IPS DF 6.9 (cell line): ENCODE data around the gene FBXO48.
A peak's percentile ranks its signal among the peaks of the same experiment; 100 is the strongest.
"Not testable (repeated sequence)": the region's sequence is repeated elsewhere in the genome, so short reads cannot be mapped to it uniquely, and the experiment has no call there.

Source experiments
- DNase-seq: peaks from one replicate; pipeline ENCODE4 v3.0.0-alpha.2; 2013; ENCODE audit warnings: low read depth, low spot score
- H3K27ac ChIP-seq: one replicate; pipeline ENCODE4 v1.5.1; 2013; ENCODE audit warnings: low read length, control low read depth
- H3K27me3 ChIP-seq: 2 replicates; pipeline ENCODE4 v1.6.1; 2013; ENCODE audit warnings: mild to moderate bottlenecking, low read length; ENCODE audit not compliant: control insufficient read depth, insufficient read depth
- H3K36me3 ChIP-seq: 2 replicates; pipeline ENCODE4 v1.6.1; 2013; ENCODE audit warnings: low read length; ENCODE audit not compliant: control insufficient read depth, insufficient read depth
- H3K4me1 ChIP-seq: 2 replicates; pipeline ENCODE4 v1.6.1; 2013; ENCODE audit warnings: low read length; ENCODE audit not compliant: control insufficient read depth, insufficient read depth
- H3K4me3 ChIP-seq: 2 replicates; pipeline ENCODE4 v1.5.1; 2013; ENCODE audit warnings: mild to moderate bottlenecking, low read length
- H3K9me3 ChIP-seq: 2 replicates; pipeline ENCODE4 v1.6.1; 2013; ENCODE audit warnings: low read length, inconsistent platforms; ENCODE audit not compliant: control insufficient read depth, insufficient read depth
- WGBS: extraction: QIAGEN DNeasy Blood & Tissue Kit; methylation state at CpG from one replicate; pipeline ENCODE4 v1.1.7; 2013; ENCODE audit warnings: mixed read lengths, missing lambda C conversion rate; ENCODE audit not compliant: insufficient read length, insufficient coverage; 5-methylcytosine and 5-hydroxymethylcytosine counted together

The FBXO48 gene

DNA sequence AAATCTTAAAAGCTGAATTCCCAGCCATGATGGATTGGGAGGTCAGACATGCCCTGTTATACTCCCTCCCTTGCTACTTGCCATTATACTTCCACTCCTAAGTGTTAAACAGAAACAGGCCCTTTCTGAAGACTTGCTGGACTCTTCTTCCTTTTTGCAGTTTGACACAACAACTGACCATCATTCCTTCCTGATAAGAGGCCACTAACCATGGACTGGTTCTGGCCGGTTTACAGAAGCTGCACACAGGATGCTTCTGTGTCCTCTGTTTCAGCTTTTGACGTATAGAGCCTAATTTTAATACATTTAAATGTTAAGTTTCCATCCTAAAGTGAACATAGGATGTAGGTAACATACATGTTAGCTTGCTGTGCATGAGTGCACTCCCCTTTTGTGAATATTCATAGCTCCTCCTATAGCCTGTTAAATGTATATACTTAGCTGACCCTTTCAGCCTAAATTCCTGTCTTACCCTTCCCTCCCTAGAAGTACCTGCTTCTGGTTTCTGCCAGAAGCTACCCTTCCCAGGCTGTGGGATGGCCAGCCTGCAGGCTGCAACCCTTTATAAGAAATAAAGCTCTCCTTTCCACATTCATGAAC, 13.2 kb downstream of the FBXO48 start:
- Histone ChIP-seq H3K36me3 (no peaks in the 10 kb centered on the region), H3K27ac (no peak overlapping the region), H3K4me3 (no peak overlapping the region), H3K9me3 (no peaks in the 10 kb centered on the region), H3K4me1 (no peaks in the 10 kb centered on the region), H3K27me3 (no peaks in the 10 kb centered on the region)
- no peak for DNase-seq
- no CpG with 5 or more reads among the region's 2 CpGs for WGBS

DNA sequence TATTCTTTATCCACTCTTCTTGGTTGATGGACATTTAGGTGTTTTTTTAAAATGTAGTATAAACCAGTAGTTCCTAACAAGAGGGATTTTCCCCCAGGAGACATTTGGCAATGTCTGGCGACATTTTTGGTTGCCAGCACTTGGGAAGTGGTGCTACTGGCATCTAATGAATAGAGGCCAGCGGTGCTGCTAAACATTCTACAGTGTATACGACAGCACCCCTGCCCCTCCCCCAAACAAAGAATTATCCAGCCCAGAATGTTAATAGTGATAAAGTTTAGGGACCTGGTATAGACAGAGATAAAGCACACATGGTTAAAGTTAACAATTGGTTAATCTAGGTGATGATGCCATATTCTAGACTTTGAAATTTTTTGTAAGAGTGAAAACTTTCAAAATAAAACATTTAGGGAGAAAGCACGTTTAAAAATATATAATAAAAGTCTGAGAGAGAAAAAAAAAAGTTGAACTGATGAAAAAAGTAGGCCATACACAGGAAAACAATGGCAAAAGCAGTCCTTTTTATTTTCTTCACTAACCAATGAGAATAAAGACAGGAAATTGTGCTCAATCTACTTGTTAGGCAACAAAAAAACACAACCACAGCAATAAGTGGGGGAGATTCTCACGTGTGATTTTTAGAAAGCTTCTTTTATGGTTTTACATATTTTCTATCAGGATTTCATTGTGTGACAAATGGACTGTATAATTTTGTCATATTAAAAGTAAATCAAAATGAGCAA, 14.8 kb downstream of the FBXO48 start:
- WGBS: no CpG with 5 or more reads among the region's 5 CpGs
- no peak overlapping the region for H3K27ac ChIP-seq
- H3K4me3 ChIP-seq: no peak overlapping the region
- no peaks in the 10 kb centered on the region for H3K9me3 ChIP-seq
- H3K36me3 ChIP-seq: no peaks in the 10 kb centered on the region; the same call in 1 of the 2 replicates
- H3K4me1 ChIP-seq: no peaks in the 10 kb centered on the region
- DNase-seq: no peak
- no peaks in the 10 kb centered on the region for H3K27me3 ChIP-seq

DNA sequence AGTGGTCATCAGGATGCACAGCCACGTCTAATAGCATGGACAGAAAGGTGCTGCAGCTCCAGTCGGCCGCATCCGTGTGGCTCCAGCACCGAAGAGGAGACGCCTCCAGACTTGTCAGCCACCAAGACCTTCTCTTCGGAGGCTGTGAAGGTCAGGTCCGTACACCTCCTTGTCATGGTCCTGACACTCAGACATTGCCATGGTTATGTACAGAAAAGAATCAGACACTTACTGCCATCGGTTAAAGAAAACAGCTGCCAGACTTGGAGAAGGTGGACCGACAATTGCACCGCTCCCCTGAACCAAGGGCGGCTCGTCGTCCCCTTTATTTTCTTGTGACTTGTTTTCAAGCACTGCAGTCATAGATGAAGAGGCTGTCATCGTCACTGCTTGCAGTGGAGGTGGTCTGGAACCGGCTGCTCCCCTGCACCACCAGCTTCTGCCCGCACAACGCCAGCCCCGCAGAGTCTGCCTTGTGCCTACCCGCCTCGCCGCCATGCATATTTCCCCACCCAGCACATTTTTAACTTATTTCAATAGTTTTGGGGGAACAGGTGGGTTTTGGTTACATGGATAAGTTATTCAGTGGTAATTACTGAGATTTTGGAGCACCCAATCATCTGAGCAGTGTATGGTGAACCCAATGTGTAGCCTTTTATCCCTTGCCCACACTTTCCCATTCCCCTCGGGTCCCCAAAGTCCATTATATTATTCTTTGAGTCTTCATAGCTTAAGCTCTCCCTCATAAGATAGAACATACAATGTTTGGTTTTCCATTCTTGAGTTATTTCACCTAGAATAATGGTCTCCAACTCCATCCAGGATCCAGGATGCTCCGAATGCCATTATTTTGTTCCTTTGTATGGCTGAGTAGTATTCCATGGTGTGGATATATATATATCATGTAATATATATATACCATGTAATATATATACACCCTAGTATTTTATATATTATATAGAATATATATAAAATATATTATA, 18.1 kb downstream of the FBXO48 start:
- Histone ChIP-seq H3K4me1 (no peaks in the 10 kb centered on the region), H3K36me3 (no peaks in the 10 kb centered on the region; the same call in 1 of the 2 replicates), H3K27ac (no peak overlapping the region), H3K27me3 (no peaks in the 10 kb centered on the region), H3K9me3 (no peaks in the 10 kb centered on the region), H3K4me3 (no peak overlapping the region)
- DNase-seq: no peak
- WGBS: no CpG with 5 or more reads among the region's 24 CpGs

DNA sequence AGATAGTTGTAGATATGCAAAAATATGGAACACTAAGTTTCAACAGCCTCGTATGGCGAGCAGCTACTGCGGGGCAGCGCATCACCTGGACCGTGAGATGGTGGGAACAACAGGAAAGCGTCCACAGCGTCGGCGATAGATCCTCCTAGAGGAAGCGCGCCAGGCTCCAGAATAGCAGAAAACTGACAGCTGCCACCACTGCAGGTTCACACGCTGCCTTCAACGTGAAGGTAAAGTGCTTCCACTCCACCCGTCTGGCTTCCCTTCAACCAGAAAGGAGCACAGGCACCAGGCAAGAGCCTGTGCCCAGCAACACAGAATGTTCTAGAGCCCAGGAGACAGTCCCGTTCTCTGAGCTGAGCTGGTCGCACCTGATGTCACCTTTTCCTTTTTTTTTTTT, 20.0 kb downstream of the FBXO48 start:
- Histone ChIP-seq H3K4me3 (no peak overlapping the region), H3K27ac (no peak overlapping the region), H3K36me3 (no peaks in the 10 kb centered on the region; the same call in 1 of the 2 replicates), H3K9me3 (no peaks in the 10 kb centered on the region), H3K4me1 (no peaks in the 10 kb centered on the region), H3K27me3 (no peaks in the 10 kb centered on the region)
- WGBS: no CpG with 5 or more reads among the region's 16 CpGs
- DNase-seq: no peak

DNA sequence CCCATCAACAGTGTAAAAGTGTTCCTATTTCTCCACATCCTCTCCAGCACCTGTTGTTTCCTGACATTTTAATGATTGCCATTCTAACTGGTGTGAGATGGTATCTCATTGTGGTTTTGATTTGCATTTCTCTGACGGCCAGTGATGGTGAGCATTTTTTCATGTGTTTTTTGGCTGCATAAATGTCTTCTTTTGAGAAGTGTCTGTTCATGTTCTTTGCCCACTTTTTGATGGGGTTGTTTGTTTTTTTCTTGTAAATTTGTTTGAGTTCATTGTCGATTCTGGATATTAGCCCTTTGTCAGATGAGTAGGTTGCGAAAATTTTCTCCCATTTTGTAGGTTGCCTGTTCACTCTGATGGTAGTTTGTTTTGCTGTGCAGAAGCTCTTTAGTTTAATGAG, 20.7 kb downstream of the FBXO48 start:
- no CpG with 5 or more reads among the region's 3 CpGs for WGBS
- H3K4me3 ChIP-seq, H3K36me3 ChIP-seq, H3K27ac ChIP-seq, H3K9me3 ChIP-seq, DNase-seq, H3K27me3 ChIP-seq, H3K4me1 ChIP-seq: not testable (repeated sequence)

DNA sequence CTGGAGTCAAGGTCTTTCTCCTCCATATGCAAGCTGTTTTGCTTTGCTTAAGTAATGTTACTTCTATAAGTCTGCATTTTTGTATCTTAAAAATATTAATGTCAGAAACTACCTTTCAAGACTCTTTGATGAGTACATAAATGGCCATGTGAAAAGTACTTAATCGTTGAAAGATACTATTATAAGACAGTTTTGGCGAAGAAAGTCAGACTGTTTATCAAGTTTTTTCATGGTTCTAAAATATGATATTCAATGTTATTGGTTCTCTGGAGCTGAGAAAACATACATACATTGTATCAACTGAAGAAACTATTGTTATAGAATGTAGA, 25.1 kb downstream of the FBXO48 start:
- no peak for DNase-seq
- Histone ChIP-seq H3K4me1 (no peaks in the 10 kb centered on the region), H3K27me3 (no peaks in the 10 kb centered on the region), H3K4me3 (no peak overlapping the region), H3K9me3 (no peaks in the 10 kb centered on the region), H3K36me3 (no peaks in the 10 kb centered on the region), H3K27ac (no peak overlapping the region)
- WGBS: no CpG with 5 or more reads among the region's 2 CpGs

DNA sequence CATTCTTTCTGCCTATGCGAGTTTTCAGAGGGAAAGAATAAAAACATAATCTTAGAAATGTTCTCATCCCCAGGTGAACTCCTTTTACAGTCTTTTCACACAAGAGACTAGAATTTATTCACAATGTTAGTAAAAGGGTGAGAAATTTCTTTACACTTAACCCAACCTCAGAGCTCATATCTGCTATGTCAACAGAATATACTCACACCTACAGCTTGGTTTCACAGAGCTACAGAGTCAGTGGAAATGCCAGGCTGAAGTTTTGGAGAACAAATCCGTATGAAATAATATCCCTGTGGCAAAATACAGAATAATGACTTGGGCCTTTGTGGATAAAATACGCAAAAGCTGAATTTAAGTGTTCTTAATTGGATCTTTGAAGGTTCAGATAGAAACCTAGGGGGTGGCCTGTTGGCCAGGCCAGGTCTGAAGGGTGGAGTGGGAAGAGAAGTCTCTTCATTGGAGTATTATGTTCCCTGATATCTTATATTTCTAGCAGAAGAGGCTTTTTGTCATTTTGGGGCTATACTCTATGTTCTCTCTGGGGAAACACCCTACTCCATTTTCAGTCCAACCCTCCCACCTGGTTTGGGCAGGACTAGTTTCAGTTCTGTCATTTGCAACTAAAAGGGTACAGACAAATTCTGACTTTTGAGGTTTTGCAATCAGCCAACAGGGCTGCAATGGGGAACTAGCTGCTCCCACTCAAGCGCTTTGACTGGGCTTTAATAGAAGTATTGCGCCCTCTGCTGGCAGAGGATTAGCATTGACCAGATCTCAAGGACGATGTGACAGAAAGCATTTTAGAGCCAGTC, 25.7 kb downstream of the FBXO48 start:
- WGBS: no CpG with 5 or more reads among the region's 6 CpGs
- Histone ChIP-seq H3K4me3 (no peak overlapping the region), H3K27ac (no peak overlapping the region), H3K36me3 (no peaks in the 10 kb centered on the region), H3K4me1 (no peaks in the 10 kb centered on the region), H3K9me3 (no peaks in the 10 kb centered on the region), H3K27me3 (no peaks in the 10 kb centered on the region)
- DNase-seq: peak; percentile 55

DNA sequence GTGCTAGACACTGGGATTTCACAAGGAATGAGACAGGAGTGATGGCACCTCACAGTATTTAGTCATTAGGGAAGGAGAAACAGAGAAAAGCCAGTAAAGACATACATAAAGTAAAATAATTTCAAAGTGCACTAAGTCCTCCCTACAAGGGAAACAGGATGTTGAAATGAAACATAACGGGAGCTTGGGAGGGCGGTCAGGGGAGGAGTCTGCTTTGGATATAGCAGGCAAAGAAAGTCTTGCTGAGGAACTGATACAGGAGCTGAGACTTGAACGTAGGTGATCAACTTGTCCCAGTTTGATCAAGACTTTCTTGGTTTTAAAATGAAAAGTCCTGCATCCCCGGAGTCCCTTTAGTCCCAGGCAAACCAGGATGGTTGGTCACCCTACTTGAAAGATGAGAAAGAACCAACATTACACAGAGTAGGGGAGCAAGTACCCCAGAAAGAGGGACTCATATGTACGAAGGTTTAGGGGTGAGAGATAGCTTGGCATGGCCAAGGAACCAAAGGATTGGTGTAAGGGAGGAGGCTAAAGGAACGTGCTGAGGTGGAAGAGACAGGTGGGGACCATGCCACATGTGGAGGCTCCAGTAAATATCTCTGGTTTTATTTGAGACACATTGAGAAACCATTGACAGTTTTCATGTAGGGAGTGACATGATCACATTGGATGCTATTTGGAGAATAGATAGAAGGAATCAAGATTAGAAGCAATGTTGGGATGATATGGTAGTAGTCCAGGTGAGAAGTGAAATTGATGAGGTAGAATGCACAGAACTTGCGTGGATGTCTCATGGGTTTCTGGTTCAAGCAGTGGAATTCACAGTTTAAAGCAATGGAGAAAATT, 28.4 kb downstream of the FBXO48 start:
- Histone ChIP-seq H3K4me3 (no peak overlapping the region), H3K4me1 (no peaks in the 10 kb centered on the region), H3K27me3 (no peaks in the 10 kb centered on the region), H3K9me3 (no peaks in the 10 kb centered on the region), H3K27ac (no peak overlapping the region), H3K36me3 (no peaks in the 10 kb centered on the region)
- WGBS: no CpG with 5 or more reads among the region's 7 CpGs
- DNase-seq: no peak

DNA sequence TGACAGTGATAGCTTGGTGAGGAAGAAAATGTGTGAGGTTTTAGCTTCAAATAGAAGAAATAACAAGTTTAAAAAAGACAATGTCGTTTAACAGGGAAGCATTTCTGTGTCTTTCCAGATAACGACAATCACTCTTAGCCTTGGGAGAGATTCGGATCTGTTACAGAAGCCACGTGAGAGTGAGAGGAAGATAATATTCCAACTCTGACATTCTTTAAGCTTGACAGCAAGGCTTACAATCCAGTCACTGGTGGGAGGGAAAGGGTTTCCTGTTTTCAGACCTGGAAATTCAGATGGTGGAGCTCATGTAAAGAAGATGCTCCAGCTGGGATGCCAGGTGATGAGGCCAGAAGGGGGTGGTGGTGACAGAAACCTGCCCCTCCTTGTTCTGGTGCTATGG, 30.8 kb downstream of the FBXO48 start:
- no peaks in the 10 kb centered on the region for H3K9me3 ChIP-seq
- no peaks in the 10 kb centered on the region for H3K4me1 ChIP-seq
- H3K4me3 ChIP-seq: no peak overlapping the region
- DNase-seq: no peak
- no peak overlapping the region for H3K27ac ChIP-seq
- H3K27me3 ChIP-seq: no peaks in the 10 kb centered on the region
- no CpG with 5 or more reads among the region's 4 CpGs for WGBS
- no peaks in the 10 kb centered on the region for H3K36me3 ChIP-seq
